ENCODE measurements around the gene NEURL3.
"Not testable (repeated sequence)": the region's sequence is repeated elsewhere in the genome, so short reads cannot be mapped to it uniquely, and the experiment has no call there.

The NEURL3 gene

GRCh38 chr2:96477458-96477857 lies 27.7 kb downstream of the NEURL3 start:
- no peak for DNase-seq

DNA sequence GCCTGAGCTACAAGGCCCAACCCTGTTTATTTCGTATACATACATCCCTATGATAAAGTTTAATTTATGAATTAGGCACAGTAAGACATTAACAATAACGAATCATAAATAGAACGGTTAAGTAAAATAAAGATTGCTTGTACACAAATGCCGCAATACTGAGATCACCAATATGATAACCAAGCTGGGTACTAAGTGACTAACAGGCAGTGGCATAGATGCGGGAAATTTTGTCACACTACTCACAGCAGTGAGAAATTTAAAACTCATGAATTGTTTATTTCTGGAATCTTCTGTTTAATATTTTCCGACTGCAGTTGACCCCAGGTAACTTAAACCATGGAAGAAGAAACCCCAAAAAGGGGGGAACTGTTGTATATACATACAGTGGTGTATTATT lies 33.4 kb downstream of the NEURL3 start:
- DNase-seq: no peak

DNA sequence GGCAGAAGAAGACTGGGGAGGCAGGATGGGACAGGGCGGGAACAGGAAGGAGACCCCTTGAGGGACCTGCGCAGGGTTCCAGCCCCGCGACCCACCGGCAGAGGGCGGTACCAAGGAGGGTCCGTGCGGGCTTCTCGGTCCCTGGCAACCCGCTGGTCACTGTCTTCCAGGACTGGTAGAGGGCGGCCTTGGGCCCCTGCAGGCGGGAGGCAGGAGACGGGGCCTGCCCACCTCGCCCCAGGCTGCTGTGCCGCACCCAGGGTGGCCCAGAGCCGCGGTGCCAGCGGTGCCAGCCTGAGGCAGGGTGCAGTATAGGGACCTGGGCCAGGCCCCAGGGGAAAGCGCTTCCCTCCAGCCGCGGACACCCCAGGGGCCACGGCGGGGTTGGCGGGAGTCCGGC lies 34.5 kb downstream of the NEURL3 start:
- DNase-seq: no peak

DNA sequence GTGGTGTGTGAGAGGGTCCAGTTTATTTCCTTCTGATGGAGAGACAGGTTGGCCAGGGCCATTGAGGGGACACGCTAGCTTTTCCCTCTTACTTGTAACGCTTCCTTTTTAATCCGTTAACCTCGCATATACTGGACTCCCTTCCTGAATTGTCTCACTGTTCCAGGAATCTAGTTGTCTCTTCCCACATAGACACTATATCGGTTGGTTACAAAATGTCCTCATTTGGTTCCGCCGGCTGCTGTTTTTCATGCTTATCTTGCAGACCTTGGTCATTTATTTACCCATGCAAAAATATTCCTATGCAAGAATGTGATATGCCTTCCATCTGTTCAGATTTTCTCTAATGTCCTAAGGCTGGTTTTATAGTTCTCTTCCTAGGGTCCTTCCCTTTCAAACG lies 35.0 kb downstream of the NEURL3 start:
- no peak for DNase-seq

DNA sequence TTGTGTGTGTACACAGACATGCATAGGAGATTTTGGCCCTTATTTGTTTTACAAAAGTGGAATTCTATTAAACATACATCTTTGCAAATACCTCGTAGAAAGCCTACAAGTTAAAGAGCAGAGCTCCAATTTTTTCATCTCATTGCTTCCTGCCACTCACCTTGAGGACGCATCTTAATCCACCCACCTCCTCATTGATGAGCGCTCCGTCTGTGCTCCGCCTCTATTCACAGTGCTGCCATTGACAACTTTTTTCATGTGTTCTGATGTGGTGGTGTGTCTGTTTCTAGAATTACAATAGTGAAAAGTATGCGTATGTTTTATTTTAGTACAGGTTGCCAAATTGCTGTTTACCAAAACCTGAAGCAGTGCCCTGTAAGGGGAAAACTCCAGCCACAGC lies 36.3 kb downstream of the NEURL3 start:
- DNase-seq: no peak

DNA sequence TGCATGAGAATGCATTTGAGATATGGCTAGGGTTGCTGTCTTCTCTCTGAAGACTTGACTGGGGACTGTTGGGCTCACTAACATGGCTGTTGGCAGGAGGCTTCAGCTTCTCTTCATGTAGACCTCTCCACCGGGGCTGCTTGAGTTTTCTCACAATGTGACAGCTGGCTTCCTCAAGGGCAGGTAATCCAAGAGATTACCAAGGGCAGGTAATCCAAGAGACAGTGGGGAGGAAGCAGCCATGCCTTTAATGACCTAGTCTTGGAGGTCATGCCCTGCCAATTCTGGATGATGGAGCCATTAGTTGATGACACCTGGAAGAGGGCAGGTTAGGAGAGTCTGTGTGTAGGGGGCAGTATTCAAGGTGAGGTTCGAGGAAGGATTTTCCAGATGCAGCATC lies 40.5 kb downstream of the NEURL3 start:
- DNase-seq: no peak

GRCh38 chr2:96464061-96464460 lies 41.1 kb downstream of the NEURL3 start:
- DNase-seq: no peak

DNA sequence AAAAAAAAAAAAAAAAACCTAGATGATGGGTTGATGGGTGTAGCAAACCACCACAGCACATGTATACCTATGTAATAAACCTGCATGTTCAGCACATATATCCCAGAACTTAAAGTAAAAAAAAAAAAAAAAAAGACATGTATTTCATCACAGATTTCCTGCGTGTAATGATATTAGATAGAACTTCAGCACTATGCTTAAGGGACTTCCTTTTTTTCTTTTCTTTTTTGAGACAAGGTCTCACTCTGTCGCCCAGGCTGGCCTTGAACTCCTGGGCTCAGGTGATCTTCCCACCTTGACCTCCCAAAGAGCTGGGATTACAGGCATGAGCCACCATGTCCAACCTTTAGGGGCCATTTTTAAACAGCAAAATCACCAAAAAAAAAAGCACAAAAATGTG lies 42.0 kb downstream of the NEURL3 start:
- DNase-seq: no peak

DNA sequence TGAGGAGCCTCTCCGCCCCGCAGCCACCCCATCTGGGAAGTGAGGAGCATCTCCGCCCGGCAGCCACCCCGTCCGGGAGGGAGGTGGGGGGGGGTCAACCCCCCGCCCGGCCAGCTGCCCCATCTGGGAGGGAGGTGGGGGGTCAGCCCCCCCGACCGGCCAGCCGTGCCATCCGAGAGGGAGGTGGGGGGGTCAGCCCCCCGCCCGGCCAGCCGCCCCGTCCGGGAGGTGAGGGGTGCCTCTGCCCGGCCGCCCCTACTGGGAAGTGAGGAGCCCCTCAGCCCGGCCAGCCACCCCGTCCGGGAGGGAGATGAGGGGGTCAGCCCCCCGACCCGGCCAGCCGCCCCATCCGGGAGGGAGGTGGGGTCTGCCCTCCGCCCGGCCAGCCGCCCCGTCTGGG lies 43.5 kb downstream of the NEURL3 start:
- DNase-seq: not testable (repeated sequence)

- DNase-seq: no peak
Observed at GRCh38 chr2:96452053-96452452, 53.1 kb downstream of the NEURL3 start.

DNA sequence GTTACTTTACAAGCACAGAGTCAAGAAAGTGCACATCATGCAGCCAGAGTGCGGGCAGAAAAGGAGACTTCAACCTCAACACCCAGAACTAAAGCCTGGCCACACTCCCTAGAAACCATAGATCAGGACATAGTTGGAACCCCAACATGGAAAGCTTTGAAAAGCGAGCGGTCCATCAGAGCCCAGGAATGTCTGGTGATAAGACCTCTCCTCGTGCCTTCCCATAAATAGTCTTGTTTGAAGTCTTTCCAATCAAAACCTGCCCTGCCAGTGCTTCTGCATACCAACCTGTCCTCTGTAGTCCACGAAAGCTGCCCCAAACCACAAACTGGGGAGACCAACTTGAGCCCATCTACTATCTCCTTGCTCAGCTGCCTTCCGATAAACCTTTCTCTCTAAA lies 55.5 kb downstream of the NEURL3 start:
- DNase-seq: no peak

DNA sequence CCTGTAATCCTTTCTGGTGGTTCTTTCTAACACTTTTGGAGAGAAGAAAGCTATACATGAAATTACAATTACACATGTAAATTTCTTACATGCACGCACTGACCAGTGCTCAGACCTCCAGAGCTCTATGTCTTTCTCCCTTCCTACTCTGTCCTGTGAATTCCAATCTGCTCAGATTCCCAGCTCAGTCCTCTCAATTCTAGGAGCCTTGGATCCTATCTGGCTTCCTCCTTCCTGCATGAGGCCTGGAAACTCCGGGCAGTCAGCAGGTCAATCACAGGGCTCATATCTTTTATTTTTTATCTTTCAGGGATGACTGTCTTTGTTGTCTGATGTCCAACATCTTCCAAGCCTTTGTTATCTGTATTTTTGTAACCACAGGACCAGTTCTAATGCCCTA lies 56.0 kb downstream of the NEURL3 start:
- no peak for DNase-seq

- DNase-seq: no peak
Observed at GRCh38 chr2:96447726-96448125, 57.4 kb downstream of the NEURL3 start.

All from NCI-H69 (cell line).